Measurements from ENCODE around the gene PHOSPHO1. TPM values are rescaled to one million over a fixed set of nuclear protein-coding genes. Genes with fewer than 3 reads are reported as not detected.

The PHOSPHO1 gene
- total RNA-seq, 4 donors from 2014 or later = 0.34 to 0.36 TPM; not detected in 2

DNA sequence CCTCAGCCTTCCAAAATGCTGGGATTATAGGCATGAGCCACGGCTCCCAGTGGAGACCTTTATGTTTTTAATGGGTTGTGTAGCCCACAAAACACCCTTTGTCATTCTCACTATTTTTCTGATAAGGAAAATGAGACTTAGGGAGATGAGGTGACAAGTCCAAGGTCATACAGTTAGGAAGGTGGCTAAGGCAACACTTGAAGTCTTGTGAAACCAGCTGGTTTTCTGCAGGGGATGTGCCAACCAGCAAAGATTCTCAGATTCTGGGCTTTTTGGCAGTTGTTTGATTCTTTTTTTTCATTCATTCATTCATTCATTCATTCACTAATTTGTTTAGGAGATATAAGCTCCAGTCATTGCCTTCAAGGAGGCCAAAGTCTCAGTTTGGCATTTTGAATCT is 10.0 kb upstream of the PHOSPHO1 start:
- H3K4me3 ChIP-seq (ENCODE audit: low read depth, poor library complexity, severe bottlenecking) = no peak overlapping the region
- TF ChIP-seq, protein P1, sequence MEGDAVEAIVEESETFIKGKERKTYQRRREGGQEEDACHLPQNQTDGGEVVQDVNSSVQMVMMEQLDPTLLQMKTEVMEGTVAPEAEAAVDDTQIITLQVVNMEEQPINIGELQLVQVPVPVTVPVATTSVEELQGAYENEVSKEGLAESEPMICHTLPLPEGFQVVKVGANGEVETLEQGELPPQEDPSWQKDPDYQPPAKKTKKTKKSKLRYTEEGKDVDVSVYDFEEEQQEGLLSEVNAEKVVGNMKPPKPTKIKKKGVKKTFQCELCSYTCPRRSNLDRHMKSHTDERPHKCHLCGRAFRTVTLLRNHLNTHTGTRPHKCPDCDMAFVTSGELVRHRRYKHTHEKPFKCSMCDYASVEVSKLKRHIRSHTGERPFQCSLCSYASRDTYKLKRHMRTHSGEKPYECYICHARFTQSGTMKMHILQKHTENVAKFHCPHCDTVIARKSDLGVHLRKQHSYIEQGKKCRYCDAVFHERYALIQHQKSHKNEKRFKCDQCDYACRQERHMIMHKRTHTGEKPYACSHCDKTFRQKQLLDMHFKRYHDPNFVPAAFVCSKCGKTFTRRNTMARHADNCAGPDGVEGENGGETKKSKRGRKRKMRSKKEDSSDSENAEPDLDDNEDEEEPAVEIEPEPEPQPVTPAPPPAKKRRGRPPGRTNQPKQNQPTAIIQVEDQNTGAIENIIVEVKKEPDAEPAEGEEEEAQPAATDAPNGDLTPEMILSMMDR (IDR thresholded peaks at IDR 0.05) = no peak
- no peak for TF ChIP-seq POLR2A (IDR thresholded peaks at IDR 0.05)
- intact Hi-C loops (cut with DNase I; ENCODE audit: low total_unique reads) = no loop called here
- no peak for DNase-seq (ENCODE audit: low spot score in 2 of 2)
- 86 to 90% methylated on average over 1 of the region's 1 CpG for WGBS, 2 donors

DNA sequence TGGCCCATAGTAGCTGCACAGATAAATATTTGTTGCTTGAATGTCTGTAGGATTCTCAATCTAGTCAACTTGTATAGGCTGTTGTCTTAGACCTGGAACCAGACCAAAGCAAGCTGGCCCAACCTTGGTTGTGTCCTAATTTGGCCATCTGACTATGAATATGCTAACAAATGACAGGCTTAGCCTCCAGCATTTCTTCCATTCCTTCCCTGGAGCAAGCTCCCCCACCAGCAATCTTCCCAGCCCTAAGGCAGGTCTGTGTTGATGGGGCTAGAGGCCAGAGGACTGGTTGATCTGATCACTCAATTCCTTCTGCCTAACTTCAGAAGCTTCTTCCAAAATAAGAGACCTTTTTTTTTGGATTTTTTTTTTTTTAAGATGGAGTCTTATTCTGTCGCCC is 9.4 kb upstream of the PHOSPHO1 start:
- WGBS, 2 donors = 81 to 100% methylated on average over 1 of the region's 1 CpG

DNA sequence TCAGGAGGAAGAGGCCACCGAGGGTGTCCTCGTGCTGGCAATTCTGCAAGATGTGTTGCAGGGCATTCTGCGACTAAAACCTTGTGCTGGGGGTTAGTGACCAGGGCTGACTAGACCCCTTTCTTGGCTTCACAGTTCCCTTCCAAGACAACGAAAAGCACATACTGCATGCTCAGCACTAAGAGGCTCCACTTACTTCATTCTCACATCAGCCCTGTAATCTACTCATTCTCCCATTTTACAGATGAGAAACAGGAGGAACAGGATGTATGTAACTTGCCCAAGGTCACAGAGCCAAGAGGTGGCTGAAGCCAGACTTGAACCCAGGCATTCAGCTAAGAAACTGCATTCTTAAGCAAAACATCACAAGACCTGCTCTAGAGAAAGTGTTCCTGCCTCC is 5.3 kb upstream of the PHOSPHO1 start:
- 80 to 84% methylated on average over 4 of the region's 4 CpGs for WGBS, 2 donors
- no peak overlapping the region for H3K4me3 ChIP-seq (ENCODE audit: low read depth, poor library complexity, severe bottlenecking)
- TF ChIP-seq POLR2A (IDR thresholded peaks at IDR 0.05) = no peak
- TF ChIP-seq, protein P1 (IDR thresholded peaks at IDR 0.05) = no peak
- DNase-seq (ENCODE audit: low spot score in 2 of 2) = no peak
- intact Hi-C loops (cut with DNase I; ENCODE audit: low total_unique reads) = no loop called here

More for the DNA sequence above, 9.4 kb upstream of the PHOSPHO1 start:
- intact Hi-C loops (cut with DNase I; ENCODE audit: low total_unique reads) = no loop called here
- H3K4me3 ChIP-seq (ENCODE audit: low read depth, poor library complexity, severe bottlenecking) = no peak overlapping the region
- no peak for DNase-seq (ENCODE audit: low spot score in 2 of 2)
- TF ChIP-seq, protein P1 (IDR thresholded peaks at IDR 0.05) = no peak
- TF ChIP-seq POLR2A (IDR thresholded peaks at IDR 0.05) = no peak

DNA sequence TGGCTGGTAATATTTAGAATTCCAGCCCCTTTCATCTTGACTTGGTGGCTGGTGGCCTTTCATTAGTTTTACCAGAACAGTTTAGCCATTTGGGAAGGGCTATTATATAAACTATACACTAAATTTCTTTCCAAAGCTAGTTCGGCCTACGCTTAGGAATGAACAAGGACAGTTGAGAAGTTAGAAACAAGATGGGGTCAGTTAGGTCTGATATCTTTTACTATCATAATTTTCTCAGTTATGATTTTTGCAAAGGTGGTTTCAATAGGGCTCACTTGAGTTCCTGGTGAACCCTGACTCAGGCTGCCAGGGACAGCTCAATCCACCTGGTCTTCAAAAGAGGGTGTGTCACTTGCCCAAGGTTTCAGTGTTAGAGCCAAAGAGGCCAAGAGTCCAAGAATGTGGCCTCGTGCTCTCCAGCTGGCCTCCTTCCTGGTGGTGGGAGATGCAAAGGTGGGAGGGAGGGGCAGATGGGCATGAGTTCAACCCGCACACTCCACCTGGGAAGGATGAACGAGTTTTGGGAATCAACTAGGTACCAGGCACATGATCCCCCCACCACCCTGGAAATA is 4.0 kb upstream of the PHOSPHO1 start:
- TF ChIP-seq, protein P1 (IDR thresholded peaks at IDR 0.05) = no peak
- TF ChIP-seq POLR2A (IDR thresholded peaks at IDR 0.05) = no peak
- intact Hi-C loops (cut with DNase I; ENCODE audit: low total_unique reads) = no loop called here
- no peak for DNase-seq (ENCODE audit: low spot score in 2 of 2)
- no peak overlapping the region for H3K4me3 ChIP-seq (ENCODE audit: low read depth, poor library complexity, severe bottlenecking)
- WGBS, 2 donors = 90 to 94% methylated on average over 5 of the region's 5 CpGs

DNA sequence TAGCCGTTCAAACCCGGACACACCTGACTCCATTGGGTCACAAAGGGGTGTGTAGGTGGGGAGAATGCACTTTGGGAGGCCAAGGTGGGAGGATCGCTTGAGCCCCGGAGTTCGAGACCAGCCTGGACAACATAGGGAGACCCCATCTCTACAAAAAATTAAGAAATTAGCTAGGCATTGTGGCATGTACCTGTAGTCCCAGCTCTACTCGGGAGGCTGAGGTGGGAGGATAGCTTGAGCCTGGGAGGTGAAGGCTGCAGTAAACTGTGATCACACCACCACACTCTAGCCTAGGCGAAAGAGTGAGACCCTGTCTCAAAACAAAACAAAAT is 942 bp upstream of the PHOSPHO1 start:
- DNase-seq (ENCODE audit: low spot score in 2 of 2) = no peak
- no peak for TF ChIP-seq POLR2A (IDR thresholded peaks at IDR 0.05)
- WGBS, 2 donors = 62 to 74% methylated on average over 7 of the region's 7 CpGs
- no peak overlapping the region for H3K4me3 ChIP-seq (ENCODE audit: low read depth, poor library complexity, severe bottlenecking)
- intact Hi-C loops (cut with DNase I; ENCODE audit: low total_unique reads) = no loop called here

DNA sequence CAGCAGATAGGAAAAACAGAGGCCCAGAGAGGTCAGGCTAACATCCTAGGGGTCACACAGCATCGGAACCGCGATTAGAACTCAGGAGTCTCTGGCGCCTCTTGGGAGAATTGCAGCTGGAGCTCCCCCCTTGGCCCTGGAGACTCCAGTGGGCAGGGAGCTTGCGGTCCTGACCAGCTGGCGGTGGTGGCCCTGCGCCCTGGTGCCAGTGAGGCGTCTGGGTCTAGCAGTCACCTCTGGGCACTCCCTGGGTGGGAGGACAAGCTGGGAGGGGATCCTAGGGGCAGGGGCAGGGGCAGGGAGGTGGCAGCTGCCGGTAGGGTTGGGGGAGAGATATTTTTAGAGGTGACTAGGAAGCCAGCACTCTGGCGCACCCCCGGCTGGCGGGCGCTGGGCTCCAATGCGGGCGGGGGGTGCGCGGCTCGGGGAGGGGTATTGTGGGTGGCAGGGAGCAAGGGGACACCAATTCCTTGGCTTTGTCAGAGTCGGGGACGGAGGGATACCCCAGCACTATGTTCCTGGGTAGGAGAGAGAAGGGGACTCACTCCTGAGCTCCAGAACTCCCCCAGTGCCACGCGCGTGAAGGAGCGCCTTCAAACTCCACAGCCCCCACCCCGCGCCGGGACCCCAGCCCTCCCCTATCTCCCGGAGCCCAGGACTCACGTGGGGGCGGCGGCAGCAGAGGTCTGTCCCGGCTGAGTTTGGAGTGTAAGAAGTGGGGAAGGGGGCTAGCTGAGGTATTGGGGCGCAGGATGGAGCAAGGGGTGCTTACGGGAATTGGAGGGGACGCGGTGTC is 584 bp downstream of the PHOSPHO1 start:
- TF ChIP-seq POLR2A (IDR thresholded peaks at IDR 0.05) = no peak
- TF ChIP-seq, protein P1 (IDR thresholded peaks at IDR 0.05) = no peak
- WGBS, 2 donors = 12 to 13% methylated on average over 35 of the region's 36 CpGs
- H3K4me3 ChIP-seq (ENCODE audit: low read depth, poor library complexity, severe bottlenecking) = no peak overlapping the region

More for the DNA sequence above, 584 bp downstream of the PHOSPHO1 start:
- intact Hi-C loops (cut with DNase I; ENCODE audit: low total_unique reads) = loop anchor here (5.0 kb wide), 1 partner anchor 48 kb away; no protein-coding TSS in a partner anchor
- DNase-seq (ENCODE audit: low spot score in 2 of 2) = no peak

Measured in lower leg skin (tissue), 4 donors.